ENCODE results near the gene ADIPOQ. TPM values are rescaled to one million over a fixed set of nuclear protein-coding genes. Genes with fewer than 3 reads are reported as not detected.

Gene ADIPOQ
- total RNA-seq, 1 donor from 2014 or later = not detected

GRCh38 chr3:186895406-186895805, 52.9 kb downstream of the ADIPOQ start:
- no peaks in the 10 kb centered on the region for H3K4me1 ChIP-seq
- no peak overlapping the region for H3K27ac ChIP-seq
- DNase-seq (no peak), ATAC-seq (peak in 1 of 2 donors; percentile 29)
- H3K4me3 ChIP-seq = no peak overlapping the region
- H3K9me3 ChIP-seq = no peaks in the 10 kb centered on the region
- intact Hi-C loops (cut with DNase I) = no loop called here
- H3K27me3 ChIP-seq (ENCODE audit: low read depth) = no peaks in the 10 kb centered on the region
- TF ChIP-seq CTCF (IDR thresholded peaks at IDR 0.05) = no peak
- no peaks in the 10 kb centered on the region for H3K36me3 ChIP-seq

GRCh38 chr3:186896006-186896405, 53.5 kb downstream of the ADIPOQ start:
- Histone ChIP-seq H3K36me3 (no peaks in the 10 kb centered on the region), H3K27me3 (ENCODE audit: low read depth) (no peaks in the 10 kb centered on the region), H3K27ac (no peak overlapping the region), H3K4me3 (no peak overlapping the region), H3K9me3 (no peaks in the 10 kb centered on the region), H3K4me1 (peaks cover under 1% of the 10 kb centered on the region)
- no peak for TF ChIP-seq CTCF (IDR thresholded peaks at IDR 0.05)
- DNase-seq (no peak), ATAC-seq (peak in 1 of 2 donors; percentile 19)
- intact Hi-C loops (cut with DNase I) = no loop called here

GRCh38 chr3:186896875-186897274, 54.4 kb downstream of the ADIPOQ start:
- Histone ChIP-seq H3K36me3 (no peaks in the 10 kb centered on the region), H3K9me3 (no peaks in the 10 kb centered on the region), H3K4me1 (peaks cover 5% of the 10 kb centered on the region), H3K27ac (no peak overlapping the region), H3K27me3 (ENCODE audit: low read depth) (no peaks in the 10 kb centered on the region), H3K4me3 (no peak overlapping the region)
- ATAC-seq (no peak), DNase-seq (no peak)
- TF ChIP-seq CTCF (IDR thresholded peaks at IDR 0.05) = no peak
- intact Hi-C loops (cut with DNase I) = no loop called here

GRCh38 chr3:186901135-186901734, 58.7 kb downstream of the ADIPOQ start:
- H3K9me3 ChIP-seq = no peaks in the 10 kb centered on the region
- no peaks in the 10 kb centered on the region for H3K36me3 ChIP-seq
- DNase-seq (no peak), ATAC-seq (no peak)
- no peak overlapping the region for H3K4me3 ChIP-seq
- peaks cover 5% of the 10 kb centered on the region for H3K4me1 ChIP-seq
- no peaks in the 10 kb centered on the region for H3K27me3 ChIP-seq (ENCODE audit: low read depth)
- H3K27ac ChIP-seq = no peak overlapping the region
- intact Hi-C loops (cut with DNase I) = no loop called here
- TF ChIP-seq CTCF (IDR thresholded peaks at IDR 0.05) = no peak

GRCh38 chr3:186902154-186902553, 59.6 kb downstream of the ADIPOQ start:
- TF ChIP-seq CTCF (IDR thresholded peaks at IDR 0.05) = no peak
- Histone ChIP-seq H3K9me3 (no peaks in the 10 kb centered on the region), H3K36me3 (no peaks in the 10 kb centered on the region), H3K4me1 (peaks cover 5% of the 10 kb centered on the region), H3K27ac (no peak overlapping the region), H3K4me3 (no peak overlapping the region), H3K27me3 (ENCODE audit: low read depth) (no peaks in the 10 kb centered on the region)
- ATAC-seq (no peak), DNase-seq (no peak)
- intact Hi-C loops (cut with DNase I) = no loop called here
